ENCODE results near the gene SRRM5.
"Not testable (repeated sequence)": the region's sequence is repeated elsewhere in the genome, so short reads cannot be mapped to it uniquely, and the experiment has no call there.

Gene SRRM5

GRCh38 chr19:43611788-43612187 lies at the start of gene SRRM5:
Gene SRRM5, plus strand, starts transcription at chr19:43612088. Its CDS starts 34 bp downstream, at chr19:43612122.
- DNase-seq (ENCODE audit: extremely low read depth in 1 of 2, low read depth in 1 of 2) = no peak

DNA sequence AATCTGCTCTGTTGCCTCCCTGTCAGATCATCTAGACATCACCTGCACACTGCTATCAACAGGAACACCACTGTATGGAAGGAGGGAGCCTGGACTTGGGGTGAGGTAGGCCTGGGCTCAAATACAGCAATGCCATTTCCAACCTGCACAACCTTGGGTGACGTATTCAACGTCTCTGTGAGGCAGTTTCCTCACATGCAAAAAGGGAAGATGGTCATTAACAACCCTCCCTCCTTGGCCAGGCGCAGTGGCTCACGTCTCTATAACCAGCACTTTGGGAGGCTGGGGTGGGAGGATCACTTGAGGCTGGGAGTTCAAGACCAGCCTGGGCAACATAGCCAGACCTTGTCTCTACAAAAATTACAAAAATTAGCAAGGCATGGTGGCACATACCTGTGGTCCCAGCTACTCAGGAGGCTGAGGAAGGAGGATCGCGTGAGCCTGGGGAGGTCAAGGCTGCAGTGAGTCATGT lies 49.6 kb upstream of the SRRM5 start:
- no peak for DNase-seq (ENCODE audit: extremely low read depth in 1 of 2, low read depth in 1 of 2)

DNA sequence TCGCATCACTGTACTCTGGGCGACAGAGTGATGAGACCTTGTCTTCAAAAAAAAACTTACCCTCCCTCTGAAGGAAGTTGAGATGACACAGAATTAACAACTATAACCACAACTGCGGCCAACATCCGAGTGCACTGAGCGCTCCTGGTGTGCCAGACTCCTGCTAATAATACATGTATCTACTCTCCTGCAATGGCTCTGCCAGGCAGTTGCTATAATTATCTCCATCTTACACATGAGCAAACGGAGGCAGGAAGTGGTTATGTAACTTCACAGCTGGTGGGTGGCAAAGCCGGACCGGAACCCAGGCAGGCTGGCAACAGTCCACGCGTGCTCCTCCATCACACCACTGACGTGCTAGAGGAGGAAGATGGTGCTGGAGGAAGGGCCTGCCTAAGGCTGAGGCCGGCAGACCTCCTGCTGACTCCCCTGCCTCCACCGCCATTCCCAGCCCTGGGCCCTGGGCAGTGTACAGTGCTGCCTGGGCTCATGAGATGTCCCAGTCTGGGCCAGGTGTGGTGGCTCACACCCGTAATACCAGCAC lies 49.1 kb upstream of the SRRM5 start:
- DNase-seq (ENCODE audit: extremely low read depth in 1 of 2, low read depth in 1 of 2) = peak; percentile 54

- DNase-seq (ENCODE audit: extremely low read depth in 1 of 2, low read depth in 1 of 2) = no peak
These were observed 48.0 kb upstream of the SRRM5 start for GRCh38 chr19:43563816-43564457.

DNA sequence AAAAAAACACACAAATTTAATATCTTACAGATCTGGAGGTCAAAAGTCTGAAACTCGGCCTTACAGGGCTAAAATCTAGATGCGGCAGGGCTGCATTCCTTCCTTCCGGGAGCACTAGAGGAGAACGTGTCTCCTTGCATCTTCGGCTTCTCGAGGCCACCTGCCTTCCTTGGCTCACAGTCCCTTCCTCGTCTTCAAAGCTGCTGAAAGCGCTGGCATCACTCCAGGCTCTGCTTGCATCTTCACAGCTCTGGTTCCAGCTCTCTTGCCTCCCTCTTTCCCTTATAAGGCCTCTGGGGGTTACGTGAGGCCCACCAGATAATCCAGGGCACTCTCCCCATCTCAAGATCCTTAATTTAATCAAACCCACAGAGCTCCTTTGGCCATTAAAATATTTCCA lies 47.1 kb upstream of the SRRM5 start:
- no peak for DNase-seq (ENCODE audit: extremely low read depth in 1 of 2, low read depth in 1 of 2)

DNA sequence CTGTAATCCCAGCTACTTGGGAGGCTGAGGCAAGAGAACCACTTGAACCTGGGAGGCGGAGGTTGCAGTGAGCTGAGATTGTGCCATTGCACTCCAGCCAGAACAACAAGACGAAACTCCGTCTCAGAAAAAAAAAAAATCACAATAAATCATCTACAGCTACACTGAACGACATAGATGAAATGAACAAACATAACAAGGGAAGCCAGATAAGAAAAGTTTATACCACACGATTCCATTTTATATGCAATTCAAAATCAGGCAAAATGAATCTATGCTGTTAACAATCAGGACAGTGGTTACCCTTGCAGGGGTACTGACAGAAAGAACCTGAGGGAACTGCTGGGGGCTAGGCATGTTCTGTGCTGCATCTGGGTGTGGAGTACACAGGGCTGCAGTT lies 42.2 kb upstream of the SRRM5 start:
- no peak for DNase-seq (ENCODE audit: extremely low read depth in 1 of 2, low read depth in 1 of 2)

GRCh38 chr19:43570174-43570791 lies 41.6 kb upstream of the SRRM5 start:
- DNase-seq (ENCODE audit: extremely low read depth in 1 of 2, low read depth in 1 of 2) = no peak

DNA sequence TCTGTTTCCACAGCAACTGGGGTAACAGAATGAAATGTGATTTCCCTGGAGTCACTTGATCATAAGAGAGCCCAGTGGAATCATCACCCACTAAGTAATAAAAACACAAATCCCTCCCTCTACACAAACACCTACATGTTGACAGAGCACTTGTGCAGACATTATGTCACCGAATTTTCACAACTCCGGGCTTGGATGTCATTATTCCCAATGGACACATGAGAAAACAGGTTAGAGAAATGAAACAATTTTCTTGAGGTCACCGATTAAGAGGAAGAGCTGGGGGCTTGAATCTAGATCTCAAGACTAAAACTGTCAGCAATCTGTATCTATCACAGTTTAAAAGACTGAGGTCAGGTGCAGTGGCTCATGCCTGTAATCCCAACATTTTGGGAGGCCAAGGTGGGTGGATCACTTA lies 39.7 kb upstream of the SRRM5 start:
- no peak for DNase-seq (ENCODE audit: extremely low read depth in 1 of 2, low read depth in 1 of 2)

DNA sequence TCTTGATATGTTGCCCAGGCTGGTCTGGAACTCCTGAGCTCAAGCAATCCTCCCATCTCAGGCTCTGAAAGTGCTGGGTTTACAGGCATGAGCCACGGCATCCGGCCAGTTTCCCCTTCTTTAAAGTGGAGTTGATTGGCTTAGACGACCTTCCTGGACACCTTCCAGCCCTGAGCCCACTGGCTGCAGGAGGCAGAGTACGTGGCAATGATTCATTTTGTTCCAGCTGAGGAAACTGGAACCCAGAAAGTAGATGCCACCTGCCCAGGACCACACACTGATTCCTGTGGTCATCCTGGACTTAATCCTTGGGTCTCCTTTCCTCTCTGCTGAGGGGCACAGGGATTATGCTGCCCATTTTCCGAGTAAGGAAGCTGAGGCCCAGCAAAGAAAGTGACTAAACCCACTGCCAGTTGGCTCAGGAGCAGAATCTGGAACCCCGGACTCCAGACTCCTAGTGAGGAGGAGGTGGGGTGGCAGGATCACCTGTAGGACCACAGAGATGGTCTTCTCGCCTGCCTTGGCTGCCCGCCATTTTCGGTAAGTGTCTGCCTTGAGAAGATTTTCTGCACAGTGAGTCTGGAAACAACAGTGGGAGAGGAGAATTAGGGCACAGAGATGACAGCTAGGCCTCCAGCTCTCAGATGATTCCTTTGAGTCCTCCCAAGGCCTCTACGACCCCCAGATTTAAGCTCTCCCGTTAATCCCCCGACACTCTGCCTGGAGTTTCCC lies 37.3 kb upstream of the SRRM5 start:
- no peak for DNase-seq (ENCODE audit: extremely low read depth in 1 of 2, low read depth in 1 of 2)

GRCh38 chr19:43575156-43575950 lies 36.5 kb upstream of the SRRM5 start, which contains the start of the genes PINLYP and XRCC1:
Gene PINLYP, plus strand, starts transcription at chr19:43575801. Its CDS starts 1,391 bp downstream, at chr19:43577192.
Gene XRCC1, minus strand, starts transcription at chr19:43575527. Its CDS starts 69 bp downstream, at chr19:43575458.
- DNase-seq (ENCODE audit: extremely low read depth in 1 of 2, low read depth in 1 of 2) = peak; percentile 89 to 94

GRCh38 chr19:43575955-43576878 lies 35.7 kb upstream of the SRRM5 start:
- DNase-seq (ENCODE audit: extremely low read depth in 1 of 2, low read depth in 1 of 2) = no peak

DNA sequence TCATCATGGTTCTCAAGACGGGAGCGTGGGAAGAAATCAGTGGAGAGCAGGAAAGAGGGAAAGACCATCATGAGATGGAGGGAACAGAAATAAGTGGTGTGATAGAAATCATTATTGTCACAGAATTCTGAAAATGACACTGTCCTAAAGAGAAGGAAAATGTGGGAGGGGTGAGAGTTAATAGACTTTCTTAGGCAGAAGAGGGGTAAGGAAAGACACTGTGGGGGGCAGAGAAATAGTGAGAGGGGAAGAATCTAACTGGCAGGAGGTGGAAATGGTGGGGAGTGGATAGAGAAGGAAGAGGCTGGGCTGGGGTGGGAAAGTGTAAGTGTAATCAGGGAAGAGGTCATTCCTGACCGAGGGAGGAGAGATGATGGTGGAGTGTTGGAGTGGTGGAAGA lies 33.1 kb upstream of the SRRM5 start:
- DNase-seq (ENCODE audit: extremely low read depth in 1 of 2, low read depth in 1 of 2) = no peak

DNA sequence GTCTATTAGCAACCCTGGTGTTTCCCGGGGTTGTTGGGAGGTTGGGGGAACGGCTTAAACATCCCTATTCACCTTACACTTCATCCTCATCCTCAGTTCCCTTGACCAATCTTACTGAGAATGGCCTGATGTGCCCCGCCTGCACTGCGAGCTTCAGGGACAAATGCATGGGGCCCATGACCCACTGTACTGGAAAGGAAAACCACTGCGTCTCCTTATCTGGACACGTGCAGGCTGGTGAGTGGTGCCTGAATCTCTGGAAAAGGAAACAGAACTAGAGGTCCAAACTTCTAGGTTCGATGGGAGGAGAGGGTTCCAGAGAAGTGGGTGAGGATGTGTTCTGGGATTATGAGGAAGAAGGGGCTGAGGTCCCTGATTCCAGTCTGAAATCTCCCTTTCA lies 30.4 kb upstream of the SRRM5 start:
- no peak for DNase-seq (ENCODE audit: extremely low read depth in 1 of 2, low read depth in 1 of 2)

DNA sequence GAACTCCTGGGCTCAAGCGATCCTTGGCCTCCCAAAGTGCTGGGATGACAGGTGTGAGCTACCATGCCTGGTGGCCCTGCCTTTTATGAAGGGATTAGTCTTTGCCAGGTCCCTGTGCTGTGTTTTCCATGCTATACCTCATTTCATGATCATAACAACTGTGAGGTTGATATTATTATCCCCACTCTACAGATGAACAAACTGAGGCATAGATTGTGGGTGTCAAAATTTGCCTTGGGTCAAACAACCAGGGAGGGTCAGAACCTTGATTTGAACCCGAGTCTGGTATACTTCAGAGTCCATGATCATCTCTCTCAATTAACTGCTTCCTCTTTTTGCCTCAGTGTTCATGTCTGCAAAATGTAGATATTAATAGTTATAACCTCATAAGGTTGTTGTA lies 29.4 kb upstream of the SRRM5 start:
- DNase-seq (ENCODE audit: extremely low read depth in 1 of 2, low read depth in 1 of 2) = no peak

DNA sequence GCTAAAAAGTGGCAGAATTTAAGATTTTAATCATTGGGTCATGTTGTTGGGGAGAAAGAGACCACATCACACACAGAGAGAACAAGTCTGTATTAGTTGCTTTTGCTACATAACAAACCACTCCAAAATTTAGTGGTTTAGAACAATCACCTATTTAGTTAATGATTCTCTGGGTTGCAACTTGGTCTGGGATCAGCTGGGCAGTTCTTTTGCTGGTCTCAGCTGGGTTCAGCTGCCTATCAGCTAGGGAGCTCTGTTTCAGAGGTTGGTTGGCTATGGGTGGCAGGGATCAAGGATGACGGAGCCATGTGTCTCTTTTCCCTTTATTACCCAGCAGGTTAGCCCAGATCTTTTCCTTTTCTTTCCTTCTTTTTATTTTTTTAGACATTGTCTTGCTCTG lies 27.4 kb upstream of the SRRM5 start:
- no peak for DNase-seq (ENCODE audit: extremely low read depth in 1 of 2, low read depth in 1 of 2)

GRCh38 chr19:43586346-43586745 lies 25.5 kb upstream of the SRRM5 start:
- DNase-seq (ENCODE audit: extremely low read depth in 1 of 2, low read depth in 1 of 2) = no peak

DNA sequence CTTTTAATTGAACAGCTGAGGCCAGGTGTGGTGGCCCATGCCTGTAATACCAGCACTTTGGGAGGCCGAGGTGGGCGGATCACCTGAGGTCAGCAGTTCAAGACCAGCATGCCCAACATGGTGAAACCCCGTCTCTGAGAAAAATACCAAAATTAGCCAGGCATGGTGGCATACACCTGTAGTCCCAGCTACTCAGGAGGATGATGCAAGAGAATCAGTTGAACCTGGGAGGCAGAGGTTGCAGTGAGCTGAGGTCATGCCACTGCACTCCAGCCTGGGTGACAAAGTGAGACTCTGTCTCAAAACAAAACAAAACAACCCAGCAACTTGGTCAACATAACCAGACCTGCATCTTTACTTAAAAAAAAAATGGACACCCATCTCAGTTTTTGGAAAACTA lies 24.9 kb upstream of the SRRM5 start:
- not testable (repeated sequence) for DNase-seq (ENCODE audit: extremely low read depth in 1 of 2, low read depth in 1 of 2)

DNA sequence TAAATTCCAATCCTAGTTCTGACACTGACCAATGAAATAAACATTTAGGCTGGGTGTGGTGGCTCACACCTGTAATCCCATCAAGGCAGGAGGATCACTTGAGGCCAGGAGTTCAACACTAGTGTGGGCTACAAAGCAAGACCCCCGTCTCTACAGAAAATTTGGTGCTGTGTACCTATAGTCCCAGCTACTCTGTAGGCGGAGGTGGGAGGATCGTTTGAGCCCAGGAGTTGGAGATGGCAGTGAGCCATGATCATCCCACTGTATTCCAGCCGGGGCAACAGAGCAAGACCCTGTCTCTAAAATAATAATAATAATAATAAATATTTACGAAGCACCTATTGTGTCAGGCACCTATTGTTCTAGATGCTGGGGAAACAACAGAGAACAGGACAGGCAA lies 22.6 kb upstream of the SRRM5 start:
- no peak for DNase-seq (ENCODE audit: extremely low read depth in 1 of 2, low read depth in 1 of 2)

GRCh38 chr19:43589678-43590077 lies 22.2 kb upstream of the SRRM5 start:
- no peak for DNase-seq (ENCODE audit: extremely low read depth in 1 of 2, low read depth in 1 of 2)

Data from activated CD8-positive, alpha-beta memory T cell treated with anti-CD3 and anti-CD28 coated beads for 1 hour (primary cell).